HG02623 (cell line): ENCODE data around the gene EIF4A3.
"Not testable (repeated sequence)": the region's sequence is repeated elsewhere in the genome, so short reads cannot be mapped to it uniquely, and the experiment has no call there.

Experiments used
- ATAC-seq: cut with Tn5 transposase; IDR thresholded peaks from one replicate; pipeline ENCODE4 v1.9.1; 2021; ENCODE audit warnings: moderate library complexity; ENCODE audit not compliant: unreplicated experiment

Gene EIF4A3

DNA sequence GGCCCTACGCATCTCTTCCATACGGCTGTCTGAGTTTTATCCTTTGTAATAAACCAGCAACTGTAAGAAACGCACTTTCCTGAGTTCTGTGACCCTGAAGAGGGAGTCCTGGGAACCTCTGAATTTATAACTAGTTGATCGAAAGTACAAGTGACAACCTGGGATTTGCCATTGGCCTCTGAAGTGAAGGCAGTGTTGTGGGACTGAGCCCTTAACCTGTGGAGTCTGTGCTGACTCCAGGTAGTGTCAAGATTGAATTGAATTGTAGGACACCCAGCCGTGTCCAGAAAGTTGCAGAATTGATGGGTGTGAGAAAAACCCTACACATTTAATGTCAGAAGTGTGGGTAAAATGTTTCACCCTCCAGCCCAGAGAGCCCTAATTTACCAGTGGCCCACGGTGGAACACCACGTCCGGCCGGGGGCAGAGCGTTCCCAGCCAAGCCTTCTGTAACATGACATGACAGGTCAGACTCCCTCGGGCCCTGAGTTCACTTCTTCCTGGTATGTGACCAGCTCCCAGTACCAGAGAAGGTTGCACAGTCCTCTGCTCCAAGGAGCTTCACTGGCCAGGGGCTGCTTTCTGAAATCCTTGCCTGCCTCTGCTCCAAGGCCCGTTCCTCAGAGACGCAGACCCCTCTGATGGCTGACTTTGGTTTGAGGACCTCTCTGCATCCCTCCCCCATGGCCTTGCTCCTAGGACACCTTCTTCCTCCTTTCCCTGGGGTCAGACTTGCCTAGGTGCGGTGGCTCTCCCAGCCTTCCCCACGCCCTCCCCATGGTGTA lies 44.1 kb downstream of the EIF4A3 start:
- ATAC-seq, result no peak

- ATAC-seq, result no peak
These were observed 44.8 kb downstream of the EIF4A3 start for GRCh38 chr17:80101946-80102663.

DNA sequence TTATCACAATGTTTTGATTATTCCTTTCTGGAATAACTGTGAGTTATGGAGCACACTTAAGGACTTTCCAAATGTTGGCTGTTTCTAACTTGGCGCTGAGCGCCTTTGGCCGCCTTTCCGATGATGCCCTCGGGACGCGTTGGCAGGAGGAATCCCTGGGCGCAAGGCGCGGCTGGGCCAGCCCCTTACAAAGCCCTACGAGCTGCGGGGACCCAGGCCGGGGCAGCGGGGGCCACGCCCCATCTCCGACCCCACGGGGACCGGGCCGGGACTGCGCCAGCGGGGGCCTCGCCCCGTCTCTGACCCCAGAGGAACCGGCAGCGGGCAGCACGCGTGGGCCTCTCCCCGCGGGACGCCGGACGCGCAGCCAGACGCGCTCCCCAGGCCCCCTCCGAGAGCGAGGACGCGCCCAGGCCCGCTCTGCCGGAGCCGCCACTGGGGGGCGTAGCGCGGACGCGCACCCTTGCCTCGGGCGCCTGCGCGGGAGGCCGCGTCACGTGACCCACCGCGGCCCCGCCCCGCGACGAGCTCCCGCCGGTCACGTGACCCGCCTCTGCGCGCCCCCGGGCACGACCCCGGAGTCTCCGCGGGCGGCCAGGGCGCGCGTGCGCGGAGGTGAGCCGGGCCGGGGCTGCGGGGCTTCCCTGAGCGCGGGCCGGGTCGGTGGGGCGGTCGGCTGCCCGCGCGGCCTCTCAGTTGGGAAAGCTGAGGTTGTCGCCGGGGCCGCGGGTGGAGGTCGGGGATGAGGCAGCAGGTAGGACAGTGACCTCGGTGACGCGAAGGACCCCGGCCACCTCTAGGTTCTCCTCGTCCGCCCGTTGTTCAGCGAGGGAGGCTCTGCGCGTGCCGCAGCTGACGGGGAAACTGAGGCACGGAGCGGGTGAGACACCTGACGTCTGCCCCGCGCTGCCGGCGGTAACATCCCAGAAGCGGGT lies 45.6 kb downstream of the EIF4A3 start, which contains the start of gene GAA:
Gene GAA, plus strand, starts transcription at position 571 of the 935 bp plus-strand sequence. CDS start 3,006 bp downstream, outside the sequence.
- ATAC-seq, result peak; percentile 65

GRCh38 chr17:80100035-80100323 lies 46.9 kb downstream of the EIF4A3 start:
- no peak for ATAC-seq

DNA sequence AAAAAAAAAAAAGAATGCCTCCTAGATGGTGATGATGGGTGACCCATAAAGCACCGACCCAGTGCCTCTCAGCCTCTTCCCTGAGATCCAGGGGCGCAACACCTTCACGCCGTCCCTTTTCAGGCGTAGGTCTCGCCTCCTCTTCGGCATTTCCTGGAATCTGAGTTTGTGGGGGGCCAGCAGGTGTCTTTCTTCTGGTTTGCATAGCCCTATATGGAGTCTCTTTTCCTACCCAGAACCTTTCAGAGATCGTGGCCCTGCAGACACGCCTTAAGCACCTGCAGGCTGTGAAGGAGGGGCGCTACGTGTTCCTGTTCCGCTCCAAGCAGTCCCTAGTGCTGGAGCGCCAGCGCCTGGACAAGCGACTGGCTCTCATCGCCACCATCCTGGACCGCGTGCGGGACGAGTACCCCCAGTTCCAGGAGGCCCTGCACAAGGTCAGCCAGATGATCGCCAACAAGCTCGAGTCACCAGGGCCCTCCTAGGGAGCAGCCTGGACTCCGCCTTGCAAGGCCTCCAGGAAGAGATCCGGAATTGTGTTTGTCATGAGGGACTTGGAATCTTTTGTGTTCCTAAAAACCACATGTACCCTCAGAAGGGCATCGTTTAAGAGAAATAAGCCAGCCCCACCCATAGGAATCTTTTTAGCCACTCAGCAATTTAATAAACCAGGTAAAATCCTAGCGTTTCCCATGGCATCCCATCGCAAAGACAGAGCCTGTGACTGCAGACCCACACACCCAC lies 47.5 kb downstream of the EIF4A3 start:
- ATAC-seq, result no peak

DNA sequence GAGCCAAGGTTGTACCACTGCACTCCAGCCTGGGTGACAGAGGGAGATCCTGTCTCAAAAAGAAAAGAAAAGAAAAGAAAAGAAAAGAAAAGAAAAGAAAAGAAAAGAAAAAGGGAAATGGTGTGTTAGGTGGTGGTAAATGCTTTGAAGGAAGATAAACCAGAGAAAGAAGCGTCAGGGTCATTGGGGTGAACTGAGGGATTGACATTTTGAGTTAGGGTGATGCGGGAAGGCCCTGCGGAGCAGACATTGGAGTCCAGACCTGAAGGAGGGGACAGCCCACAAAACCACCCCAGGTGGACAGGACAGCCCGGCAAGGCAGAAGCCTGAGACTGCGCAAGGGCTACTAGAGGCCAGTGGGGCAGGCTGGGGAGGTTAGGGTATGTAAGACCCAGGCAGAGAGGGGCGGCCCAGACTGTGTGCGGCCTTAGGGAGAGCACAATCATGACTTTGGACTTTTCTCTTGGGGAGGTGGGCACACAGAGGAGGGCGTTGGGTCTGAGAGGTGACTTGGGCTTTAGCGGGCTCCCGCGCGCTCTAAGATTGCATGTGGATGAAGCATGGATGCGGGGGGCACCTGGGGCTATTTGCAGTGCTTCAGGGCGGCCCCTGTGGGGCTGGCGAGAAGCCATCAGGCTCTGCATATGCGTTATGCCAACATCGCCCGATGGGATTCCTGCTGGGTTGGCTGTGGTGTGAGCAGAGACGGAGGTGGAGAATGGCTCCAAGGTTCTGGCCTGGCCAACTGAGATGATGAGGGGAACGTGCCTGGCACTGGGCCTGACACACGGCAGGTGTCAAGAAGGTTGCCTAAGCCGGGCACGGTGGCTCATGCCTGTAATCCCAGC lies 48.9 kb downstream of the EIF4A3 start:
- ATAC-seq, result no peak

GRCh38 chr17:80097127-80097621 lies 49.8 kb downstream of the EIF4A3 start:
- no peak for ATAC-seq

- no peak for ATAC-seq
These were observed 50.3 kb downstream of the EIF4A3 start for GRCh38 chr17:80096561-80097021.

DNA sequence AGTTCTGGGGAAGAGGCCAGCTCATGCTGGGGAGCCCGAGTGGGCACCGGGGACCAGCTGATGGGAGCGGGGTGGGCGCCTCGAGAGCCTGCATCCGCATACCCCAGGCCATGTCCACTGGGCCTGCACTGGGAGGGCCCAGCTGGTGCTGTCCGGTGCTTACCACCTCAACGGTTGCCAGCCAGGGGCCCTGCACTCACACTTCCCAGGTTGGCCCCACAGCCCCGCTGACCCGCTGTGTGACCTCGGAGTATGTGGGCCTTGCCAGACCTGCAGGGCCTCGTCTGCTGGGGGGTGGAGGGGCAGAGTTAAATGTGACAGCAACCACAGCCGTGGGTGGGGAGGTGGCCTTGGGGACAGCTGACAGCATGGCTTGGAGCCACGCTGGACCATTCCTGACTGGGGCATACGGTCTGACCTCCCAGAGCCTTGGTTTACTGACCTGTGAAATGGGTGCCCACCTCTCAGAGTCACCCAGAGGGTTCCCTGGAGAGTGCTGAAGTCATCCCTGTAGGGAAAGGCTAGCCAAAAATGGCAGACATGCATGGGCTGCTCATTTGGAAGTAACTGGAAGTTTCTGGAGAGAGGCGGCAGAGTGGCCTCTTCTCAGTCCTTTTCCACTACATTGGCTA lies 51.0 kb downstream of the EIF4A3 start:
- ATAC-seq, result no peak

- ATAC-seq, result no peak
These were observed 51.7 kb downstream of the EIF4A3 start for GRCh38 chr17:80095038-80095843.

DNA sequence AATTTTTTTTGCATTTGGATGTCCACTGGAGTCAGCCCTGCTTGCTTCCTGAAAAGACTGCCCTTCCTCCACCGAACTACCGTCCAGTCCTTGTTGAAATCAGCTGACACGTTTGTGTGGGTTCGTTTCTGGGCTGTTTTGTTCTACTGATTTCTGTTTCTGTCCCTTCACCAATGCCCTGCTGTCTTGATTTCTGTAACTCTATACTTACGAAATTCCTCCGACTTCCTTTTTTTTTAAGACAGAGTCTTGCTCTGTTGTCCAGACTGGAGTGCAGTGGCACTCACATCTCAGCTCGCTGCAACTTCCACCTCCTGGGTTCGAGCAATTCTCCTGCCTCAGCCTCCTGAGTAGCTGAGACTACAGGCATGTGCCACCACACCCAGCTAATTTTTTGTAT lies 54.0 kb downstream of the EIF4A3 start:
- no peak for ATAC-seq

DNA sequence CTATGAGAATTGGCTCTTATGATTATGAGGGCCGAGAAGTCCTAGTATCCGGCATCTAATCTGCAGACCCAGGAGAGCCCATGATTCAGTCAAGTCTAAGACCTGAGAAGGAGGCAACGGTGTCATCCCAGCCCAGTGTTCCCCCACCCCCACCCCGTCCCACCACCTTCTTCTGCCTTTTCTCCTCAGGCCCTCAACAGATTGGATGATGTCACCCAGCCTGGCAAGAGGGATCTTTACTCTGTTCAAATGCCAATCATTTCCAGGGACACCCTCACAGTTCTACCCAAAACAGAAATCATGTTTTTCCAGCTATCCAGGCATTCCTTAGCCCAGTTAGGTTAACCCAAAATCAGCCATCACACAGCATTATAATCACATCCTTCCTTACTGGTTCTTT lies 55.6 kb downstream of the EIF4A3 start:
- ATAC-seq, result no peak

DNA sequence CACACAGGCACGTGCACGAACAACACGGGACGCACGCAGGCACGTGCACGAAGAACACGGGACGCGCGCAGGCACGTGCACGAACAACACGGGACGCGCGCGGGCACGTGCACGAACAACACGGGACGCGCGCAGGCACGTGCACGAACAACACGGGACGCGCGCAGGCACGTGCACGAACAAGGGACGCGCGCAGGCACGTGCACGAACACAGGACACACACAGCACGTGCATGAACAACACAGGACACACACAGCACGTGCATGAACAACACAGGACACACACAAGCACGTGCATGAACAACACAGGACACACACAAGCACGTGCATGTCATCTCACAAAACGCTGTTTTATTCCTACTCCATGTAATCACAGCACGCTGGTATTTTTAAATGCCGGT lies 56.8 kb downstream of the EIF4A3 start:
- not testable (repeated sequence) for ATAC-seq

DNA sequence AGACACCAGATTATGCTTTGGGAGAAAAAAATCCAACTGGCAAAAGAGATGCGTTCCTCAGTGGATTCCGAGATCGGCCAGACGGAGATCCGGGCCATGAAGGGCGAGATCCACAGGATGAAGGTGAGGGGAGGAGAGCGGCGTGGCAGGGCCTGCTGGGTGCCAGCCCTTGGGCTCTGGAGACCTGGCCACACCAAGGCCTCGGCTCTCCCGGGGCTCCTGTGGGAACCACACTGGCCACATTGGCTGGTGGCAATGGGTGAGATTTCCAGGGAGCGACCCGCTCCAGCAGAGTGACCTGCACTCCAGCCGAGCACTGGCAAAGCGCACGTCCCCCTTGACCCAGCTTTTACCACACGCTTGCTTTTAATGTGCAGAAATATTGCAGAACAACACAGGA lies 57.2 kb downstream of the EIF4A3 start:
- ATAC-seq, result no peak

GRCh38 chr17:80087346-80088265 lies 59.3 kb downstream of the EIF4A3 start:
- no peak for ATAC-seq

DNA sequence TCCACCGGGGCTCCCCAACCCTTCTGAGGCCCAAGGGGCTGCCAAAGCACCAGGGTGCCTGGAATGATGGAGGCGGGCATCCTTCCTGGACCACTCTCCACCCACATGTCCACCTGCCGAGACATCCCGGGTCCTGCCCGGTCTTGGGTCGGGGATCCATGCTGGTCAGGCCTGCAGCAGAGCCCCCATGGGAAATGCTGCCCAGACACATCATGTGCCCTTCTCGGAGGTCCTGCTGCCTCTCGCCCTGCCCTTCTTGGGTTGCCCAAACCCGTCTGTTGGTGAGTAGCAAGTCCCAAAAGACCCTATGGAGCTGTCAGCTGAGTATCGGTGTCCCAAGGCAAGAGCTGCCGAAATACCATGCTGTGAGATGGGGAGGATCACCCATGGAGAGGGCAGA lies 60.3 kb downstream of the EIF4A3 start:
- ATAC-seq, result no peak

GRCh38 chr17:80086081-80086480 lies 60.8 kb downstream of the EIF4A3 start:
- no peak for ATAC-seq
